A204.1 (cell line): ENCODE data around the gene NID1.
"Not testable (repeated sequence)": the region's sequence is repeated elsewhere in the genome, so short reads cannot be mapped to it uniquely, and the experiment has no call there.

Source experiments
- FAIRE-seq: peaks from 2 replicates; lab custom pipeline; 2012; peaks lifted over from hg19 to GRCh38; lab: Jason Lieb, UNC

The NID1 gene, protein sequence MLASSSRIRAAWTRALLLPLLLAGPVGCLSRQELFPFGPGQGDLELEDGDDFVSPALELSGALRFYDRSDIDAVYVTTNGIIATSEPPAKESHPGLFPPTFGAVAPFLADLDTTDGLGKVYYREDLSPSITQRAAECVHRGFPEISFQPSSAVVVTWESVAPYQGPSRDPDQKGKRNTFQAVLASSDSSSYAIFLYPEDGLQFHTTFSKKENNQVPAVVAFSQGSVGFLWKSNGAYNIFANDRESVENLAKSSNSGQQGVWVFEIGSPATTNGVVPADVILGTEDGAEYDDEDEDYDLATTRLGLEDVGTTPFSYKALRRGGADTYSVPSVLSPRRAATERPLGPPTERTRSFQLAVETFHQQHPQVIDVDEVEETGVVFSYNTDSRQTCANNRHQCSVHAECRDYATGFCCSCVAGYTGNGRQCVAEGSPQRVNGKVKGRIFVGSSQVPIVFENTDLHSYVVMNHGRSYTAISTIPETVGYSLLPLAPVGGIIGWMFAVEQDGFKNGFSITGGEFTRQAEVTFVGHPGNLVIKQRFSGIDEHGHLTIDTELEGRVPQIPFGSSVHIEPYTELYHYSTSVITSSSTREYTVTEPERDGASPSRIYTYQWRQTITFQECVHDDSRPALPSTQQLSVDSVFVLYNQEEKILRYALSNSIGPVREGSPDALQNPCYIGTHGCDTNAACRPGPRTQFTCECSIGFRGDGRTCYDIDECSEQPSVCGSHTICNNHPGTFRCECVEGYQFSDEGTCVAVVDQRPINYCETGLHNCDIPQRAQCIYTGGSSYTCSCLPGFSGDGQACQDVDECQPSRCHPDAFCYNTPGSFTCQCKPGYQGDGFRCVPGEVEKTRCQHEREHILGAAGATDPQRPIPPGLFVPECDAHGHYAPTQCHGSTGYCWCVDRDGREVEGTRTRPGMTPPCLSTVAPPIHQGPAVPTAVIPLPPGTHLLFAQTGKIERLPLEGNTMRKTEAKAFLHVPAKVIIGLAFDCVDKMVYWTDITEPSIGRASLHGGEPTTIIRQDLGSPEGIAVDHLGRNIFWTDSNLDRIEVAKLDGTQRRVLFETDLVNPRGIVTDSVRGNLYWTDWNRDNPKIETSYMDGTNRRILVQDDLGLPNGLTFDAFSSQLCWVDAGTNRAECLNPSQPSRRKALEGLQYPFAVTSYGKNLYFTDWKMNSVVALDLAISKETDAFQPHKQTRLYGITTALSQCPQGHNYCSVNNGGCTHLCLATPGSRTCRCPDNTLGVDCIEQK

DNA sequence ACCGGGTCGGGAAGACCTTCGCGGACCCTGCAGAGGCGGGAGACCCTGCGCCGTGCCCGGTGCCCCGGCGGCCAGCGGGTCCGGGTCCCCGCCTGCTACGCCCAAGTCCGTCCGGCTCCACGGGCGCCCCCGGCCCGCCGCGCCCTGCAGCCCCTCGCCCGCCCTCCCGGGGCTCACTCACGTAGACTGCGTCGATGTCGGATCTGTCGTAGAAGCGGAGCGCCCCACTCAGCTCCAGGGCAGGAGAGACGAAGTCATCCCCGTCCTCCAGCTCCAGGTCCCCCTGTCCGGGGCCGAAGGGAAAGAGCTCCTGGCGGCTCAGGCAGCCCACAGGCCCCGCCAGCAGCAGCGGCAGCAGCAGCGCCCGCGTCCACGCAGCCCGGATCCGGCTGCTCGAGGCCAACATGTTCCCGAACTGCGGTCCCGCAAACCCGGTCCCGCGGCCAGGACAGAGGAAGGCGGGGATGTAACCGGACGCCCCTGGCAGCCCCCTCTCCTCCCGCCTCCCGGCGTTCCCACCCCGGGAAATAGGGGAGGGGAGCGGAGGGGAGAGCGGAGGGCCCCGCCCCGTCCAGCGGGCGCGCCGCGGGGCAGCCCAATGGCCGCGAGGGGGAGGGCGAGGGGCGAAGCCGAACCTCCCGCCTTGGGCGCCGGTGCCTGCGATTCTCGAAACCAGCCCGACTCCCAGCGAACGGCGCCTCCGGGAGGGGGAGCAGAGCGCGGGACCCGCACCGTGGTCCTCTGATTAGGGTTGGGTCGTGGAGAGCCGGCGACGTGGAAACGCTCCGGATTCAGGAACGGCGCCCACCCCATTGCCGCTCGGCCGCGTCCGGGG, at the start of gene NID1:
NID1 (minus strand) TSS at position 417 of the 835 bp plus-strand sequence; CDS start at position 406, 11 bp downstream.
- FAIRE-seq = no peak

DNA sequence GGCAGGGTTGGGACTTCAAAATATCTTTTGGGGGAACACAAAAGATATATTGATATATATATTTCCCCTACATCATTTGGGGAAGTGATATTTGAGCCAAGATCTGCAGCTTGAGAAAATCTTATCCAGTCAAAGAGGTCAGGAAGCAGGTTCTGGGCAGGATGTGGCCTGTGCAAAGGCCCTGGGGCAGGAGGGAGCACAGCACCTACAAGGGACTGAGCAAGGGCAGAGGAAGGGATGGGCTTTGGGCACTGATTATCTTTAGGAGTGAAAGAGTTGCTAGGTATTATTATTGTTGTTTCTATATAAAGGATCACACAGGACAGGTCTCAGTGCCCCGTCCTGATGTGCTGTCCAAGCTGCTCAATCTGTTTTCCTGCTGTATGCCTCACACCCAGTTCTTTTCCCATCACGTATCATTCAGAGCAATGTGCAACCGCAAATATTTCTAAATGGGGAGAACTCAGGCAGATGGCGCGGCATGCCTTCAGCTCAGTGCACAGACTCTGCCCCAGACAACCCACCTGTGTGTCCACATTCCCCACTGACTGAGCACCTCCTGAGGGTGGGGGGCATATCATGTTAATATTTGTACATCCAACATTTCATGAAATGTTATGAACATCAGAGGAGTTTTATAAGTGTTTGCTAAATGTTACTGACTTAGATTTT, 49.3 kb upstream of the NID1 start:
- FAIRE-seq = no peak

DNA sequence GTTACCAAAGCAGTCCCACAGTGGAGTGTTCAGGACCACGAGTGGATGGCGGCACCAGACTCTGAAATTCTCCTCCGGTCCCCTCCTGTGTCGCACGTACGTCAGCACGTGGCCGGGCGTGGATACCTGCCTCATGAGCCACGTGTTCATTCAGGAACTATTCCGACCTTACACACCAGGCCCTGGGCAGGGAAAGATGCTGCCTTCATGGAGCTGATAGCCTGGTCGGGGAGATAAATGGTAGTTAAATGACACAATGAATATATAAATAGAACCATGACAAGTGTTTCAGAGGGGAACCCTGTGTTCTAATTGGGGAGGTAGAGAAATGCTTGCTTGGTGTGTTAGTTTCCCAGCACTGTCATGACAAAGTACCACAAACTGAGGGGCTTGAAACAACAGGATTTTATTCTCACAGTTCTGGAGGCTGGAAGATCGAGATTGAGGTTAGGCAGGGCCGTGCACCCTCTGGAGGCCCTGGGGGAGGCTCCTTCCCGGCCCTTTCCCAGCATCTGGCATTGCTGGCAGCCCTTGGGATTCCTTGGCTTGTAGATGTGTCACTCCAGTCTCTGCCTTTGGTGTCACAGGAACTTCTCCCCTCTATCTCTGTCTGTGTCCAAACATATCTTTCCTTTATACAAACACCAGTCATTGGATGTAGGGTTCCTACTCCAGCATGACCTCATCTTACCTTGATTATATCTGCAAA, 48.6 kb upstream of the NID1 start:
- no peak for FAIRE-seq

DNA sequence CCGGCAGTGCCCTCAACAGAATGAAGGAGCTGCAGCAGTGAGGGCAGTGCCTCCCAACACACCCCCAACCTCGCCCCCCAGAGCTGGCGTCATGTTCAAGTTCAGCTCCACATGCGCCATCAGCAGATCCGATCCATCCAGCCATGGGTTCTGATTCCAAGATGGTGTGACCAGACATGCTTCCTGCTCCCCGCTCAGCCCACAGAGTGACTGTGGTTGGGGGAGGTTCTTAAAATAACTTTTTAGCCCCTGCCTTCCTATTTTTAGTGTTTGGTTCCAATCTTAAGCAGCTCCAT, 47.4 kb upstream of the NID1 start:
- FAIRE-seq = no peak

DNA sequence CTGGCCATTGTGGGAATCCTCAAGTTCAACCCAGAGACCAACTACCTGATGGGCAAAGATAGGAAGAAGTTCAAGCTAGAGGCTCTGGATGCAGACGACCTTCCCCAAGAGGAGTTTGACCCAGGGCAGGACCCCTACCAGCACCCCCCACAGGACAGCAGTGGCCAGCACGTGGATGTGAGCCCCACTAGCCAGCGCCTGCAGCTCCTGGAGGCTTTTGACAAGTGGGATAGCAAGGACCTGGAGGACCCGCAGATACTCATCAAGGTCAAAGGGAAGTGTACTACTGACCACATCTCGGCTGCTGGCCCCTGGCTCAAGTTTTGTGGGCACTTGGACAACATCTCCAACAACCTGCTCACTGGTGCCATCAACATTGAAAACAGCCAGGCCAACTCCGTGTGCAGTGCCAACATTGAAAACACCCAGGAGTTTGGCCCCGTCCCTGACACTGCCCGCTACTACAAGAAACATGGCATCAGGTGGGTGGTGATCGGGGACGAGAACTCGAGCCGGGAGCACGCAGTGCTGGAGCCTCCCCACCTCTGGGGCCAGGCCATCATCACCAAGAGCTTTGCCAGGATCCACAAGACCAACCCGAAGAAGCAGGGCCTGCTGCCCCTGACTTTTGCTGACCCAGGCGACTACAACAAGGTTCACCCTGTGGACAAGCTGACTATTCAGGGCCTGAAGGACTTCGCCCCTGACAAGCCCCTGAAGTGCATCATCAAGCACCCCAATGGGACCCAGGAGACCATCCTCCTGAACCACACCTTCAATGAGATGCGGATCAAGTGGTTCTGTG, 46.8 kb upstream of the NID1 start:
- FAIRE-seq = no peak

DNA sequence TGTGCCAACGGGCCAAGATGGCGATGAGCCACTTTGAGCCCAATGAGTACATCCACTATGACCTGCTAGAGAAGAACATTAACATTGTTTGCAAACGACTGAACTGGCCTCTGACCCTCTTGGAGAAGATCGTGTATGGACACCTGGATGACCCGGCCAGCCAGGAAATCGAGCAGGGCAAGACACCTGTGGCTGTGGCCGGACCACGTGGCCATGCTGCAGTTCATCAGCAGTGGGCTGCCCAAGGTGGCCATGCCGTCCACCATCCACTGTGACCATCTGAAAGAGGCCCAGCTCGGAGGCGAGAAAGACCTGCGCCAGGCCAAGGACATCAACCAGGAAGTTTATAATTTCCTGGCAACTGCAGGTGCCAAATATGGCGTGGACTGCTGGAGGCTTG, 45.2 kb upstream of the NID1 start:
- no peak for FAIRE-seq

DNA sequence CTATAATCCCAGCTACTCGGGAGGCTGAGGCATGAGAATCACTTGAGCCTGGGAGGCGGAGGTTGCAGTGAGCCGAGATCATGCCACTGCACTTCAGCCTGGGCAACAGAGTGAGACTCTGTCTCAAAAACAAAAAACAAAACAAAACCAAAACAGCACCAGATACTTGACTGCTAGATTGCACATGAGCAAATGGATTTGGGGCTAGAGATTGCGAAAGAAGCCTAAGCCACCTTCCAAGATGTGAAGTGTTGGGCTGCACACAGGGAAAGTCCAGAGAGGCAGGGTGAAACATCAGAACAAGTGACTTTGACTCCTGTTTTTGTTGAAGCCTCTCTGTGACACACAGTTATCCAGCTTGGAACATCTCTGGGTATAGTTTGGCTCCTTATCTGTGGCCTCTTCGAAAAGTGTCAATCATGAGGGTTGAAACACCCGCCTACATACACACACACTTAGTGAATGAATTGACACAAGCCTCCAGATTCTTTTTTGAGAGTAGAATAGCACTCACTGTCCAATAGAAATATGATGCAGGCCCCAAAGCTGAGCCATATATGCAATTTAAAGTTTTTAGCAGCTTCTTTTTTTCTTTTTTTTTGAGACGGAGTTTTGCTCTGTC, 43.2 kb upstream of the NID1 start:
- FAIRE-seq = no peak

DNA sequence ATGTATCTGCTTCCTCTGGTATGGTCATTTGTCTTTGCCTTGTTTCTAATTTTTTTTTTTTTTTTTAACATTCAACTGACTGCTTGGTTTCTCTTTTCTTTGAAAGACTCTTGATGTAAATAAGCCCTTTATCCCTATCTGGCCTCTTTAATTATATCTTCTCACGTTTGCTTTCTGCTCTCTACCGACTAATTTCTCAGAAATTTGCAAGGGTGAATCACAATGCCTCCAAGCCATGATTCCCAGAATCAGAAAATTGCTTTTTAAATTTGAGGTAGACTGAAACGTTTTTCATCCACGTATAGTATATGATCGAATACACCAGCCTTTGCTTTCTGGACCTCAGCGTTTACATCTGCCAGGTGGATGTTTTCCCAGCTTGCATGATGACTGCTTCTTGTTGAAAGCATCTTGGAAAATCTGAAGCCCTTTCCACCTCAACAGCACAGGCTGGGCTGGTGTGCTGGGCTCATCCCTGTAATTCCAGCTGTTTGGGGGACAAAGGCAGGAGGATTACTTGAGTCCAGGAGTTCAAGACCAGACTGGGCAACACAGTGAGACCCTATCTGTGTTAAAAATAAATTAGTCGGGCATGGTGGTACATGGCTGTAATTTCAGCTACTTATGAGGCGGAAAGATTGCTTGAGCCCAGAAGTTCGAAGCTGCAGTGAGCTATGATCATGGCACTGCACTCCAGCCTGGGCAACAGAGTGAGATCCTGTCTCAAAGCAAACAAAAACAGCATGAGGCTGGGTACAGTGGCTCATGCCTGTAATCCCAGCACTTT, 42.4 kb upstream of the NID1 start:
- no peak for FAIRE-seq

DNA sequence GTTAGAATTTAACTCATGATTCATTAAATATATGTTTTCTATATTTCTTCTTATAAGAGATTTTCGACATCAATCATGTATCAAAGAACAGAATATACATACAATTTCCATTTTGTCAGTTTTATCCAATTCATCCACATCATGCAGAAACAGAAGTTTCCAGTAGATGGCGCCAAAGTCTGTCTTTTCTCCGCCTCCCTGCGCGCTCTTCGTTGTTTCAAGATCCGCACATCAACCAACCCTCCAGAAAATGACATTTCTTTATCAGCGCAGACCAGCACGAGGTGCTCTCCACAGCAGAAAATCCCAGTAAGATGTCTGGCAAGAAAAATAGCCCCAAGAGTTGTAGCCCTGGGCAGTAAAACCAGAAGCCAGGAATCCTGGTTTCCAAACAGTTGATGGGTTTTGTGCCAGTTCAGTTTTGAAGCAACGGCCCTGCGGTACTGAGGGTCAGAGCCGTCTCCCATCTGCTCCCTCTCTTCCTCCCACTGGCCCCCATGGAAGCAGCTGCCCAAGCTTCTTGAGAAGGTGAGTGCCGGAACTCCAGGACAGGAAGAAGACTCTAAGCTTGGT, 38.8 kb upstream of the NID1 start:
- FAIRE-seq = peak; percentile 93

DNA sequence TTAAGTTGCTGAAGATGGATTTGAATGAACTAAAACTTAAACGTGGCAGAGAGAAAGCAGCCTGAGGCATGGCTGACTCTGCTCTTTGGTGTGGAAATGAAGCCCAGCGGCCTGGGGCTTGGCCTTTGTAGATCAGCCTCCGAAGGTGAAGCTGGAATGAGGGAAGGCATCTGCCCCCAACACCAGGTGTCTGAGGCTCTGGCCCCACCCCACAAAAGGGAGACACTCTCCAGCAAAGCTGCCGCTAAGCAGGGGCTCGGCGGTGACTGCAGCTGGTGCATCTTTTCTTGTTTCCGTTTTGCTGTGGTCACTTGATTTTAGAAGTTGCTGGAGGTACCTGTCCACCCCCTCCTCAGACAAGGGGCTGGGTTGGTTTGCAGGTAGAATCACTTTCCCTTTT, 38.2 kb upstream of the NID1 start:
- no peak for FAIRE-seq

DNA sequence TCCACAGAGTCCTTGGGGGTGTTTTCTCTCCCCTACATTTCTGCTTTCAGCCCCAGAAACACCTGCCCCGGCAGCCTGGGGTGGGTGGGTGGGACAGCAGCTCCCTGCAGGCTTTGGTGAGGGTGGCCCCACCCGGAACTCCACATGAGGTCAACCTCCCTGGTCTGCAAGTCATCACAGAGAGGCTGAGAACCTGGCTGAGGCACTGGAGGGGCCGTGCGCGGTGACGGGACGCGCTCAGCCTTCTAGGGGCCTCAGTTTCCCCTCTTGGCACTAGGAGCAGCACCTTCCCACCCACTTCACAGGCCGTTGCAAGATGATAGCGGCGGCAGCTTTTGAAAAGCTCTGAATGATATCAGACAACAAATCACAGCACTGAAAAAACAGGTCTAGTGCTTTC, 37.7 kb upstream of the NID1 start:
- FAIRE-seq = no peak

DNA sequence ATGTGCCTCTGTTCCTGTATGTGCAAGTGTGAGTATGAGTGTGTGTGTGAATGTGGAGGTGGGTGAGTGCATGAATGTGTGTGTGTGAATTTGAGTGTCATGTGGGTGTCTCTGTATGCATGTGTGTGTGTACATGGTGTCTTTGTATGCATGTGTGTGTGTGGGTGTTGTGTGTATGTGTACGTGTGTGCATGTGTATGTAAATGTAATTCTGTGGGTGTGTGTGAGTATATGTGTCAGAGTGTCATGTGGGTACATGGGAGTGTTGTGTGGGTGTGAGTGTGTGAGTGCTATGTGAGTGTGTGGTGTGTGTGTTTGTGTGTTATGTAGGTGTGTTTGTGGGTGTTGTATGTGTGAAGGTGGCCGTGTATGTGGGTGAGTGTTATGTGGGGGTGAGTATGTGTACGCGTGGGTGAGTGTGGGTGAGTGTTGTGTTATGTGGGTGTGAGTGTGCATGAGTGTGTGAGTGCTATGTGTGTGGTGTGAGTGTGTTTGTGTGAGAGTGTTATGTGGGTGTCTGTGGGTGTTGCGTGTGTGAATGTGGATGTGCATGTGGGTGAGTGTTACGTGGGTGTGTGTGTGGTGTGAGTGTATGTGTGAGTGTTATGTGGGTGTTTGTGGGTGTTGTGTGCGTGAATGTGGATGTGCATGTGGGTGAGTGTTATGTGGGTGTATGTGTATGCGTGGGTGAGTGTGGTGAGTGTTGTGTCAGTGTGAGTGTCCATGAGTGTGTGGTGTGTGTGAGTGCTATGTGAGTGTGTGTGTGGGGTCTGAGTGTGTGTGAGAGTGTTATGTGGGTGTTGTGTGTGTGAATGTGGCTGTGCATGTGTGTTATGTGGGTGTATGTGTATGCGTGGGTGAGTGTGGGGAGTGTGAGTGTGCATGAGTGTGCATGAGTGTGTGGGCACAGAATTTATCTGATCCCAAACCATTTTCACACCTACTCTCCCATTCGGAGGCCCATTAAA, 36.6 kb upstream of the NID1 start:
- no peak for FAIRE-seq

DNA sequence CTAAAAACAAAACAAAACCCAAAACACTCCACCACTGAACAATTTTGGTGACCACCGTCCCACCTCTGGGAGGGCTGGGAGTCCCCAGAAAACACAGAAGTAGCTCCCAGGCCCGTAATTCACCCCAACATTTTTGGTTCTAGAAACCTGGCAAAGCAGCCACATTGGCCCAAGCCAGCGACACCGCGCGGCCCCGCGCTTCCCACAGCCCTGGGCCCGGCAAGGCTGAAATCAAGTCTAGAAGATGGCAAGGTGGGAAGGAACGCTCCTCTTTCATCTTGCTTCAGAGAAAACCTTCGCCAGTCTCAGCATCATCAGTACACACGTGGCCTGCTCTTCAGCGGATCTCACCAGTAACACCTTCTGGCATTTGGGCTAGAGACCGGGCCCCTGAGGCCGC, 35.9 kb upstream of the NID1 start:
- FAIRE-seq = no peak

DNA sequence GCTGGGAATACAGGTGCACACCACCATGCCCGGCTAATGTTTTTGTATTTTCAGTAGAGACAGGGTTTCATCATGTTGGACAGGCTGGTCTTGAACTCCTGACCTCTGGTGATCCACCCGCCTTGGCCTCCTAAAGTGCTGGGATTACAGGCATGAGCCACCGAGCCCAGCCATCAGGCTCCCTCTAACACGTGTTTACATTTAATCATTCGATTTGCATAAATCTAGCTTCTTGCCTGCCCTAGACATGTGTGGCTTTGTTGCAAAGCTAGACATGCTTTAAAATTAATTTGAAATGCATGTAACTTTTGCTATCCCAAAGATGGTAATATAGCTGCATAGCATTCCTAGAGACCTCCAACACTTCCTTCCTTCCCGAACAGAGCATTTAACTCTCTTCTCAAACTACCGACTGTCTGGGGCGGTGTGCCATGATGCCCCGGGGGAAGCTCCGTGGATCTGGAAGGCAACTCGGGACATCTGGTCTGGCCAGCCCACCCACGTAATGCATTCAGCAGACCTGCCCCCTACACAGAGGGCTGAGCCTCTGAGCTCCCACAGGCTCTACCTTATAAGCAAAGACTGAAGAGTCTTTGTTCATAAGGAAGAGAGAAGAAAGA, 34.6 kb upstream of the NID1 start:
- FAIRE-seq = no peak

DNA sequence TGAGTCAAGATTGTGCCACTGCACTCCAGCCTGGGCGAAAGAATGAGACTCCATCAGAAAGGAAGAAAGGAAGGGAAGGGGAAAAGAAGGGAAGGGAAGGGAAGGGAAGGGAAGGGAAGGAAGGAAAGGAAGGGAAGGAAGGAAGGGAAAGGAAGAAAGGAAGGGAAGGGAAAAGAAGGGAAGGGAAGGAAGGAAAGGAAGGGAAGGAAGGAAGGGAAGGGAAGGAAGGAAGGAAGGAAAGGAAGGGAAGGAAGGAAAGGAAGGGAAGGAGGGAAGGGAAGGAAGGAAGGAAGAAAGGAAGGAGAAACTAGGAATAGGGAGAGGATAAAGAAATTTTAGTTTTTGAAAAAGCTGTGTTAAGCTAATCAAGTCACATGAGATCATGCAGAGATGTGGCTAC, 33.4 kb upstream of the NID1 start:
- no peak for FAIRE-seq

DNA sequence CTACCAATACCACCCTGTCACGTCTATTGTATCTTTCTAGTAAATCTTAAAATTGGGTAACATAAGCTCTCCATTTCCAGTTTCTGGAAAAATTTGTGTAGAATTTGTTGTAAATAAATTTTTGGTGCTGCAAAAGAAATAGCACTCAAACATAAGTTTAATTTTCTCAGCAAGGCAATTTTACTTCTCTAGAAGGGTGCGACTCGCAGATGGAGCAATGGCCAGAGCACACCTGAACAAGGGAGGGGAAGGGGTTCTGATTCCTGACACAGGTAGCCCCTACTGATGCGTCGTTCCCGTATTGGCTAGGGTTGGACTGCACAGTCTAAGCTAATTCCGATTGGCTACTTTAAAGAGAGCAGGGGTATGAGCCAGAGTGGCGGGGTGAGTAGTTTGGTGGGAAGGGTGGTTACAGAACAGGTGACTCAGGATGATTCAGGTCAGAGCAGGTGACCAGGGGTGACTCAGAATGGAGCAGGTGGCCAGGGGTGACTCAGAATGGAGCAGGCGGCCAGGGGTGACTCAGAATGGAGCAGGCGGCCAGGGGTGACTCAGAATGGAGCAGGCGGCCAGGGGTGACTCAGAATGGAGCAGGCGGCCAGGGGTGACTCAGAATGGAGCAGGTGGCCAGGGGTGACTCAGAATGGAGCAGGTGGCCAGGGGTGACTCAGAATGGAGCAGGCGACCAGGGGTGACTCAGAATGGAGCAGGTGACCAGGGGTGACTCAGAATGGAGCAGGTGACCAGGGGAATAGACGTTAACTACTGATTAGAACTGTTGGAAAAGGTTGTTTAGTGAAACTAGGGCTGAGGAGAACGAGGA, 32.0 kb upstream of the NID1 start:
- FAIRE-seq = not testable (repeated sequence)
